ENCODE results near the gene BICD2. TPM values are rescaled to one million over a fixed set of nuclear protein-coding genes. Genes with fewer than 3 reads are reported as not detected.

Gene BICD2
- total and polyA plus RNA-seq, 2 of the 13 experiments (the other 11 are each of a cell fraction or from before 2014, with no cell fraction given) = 5.1 to 17.4 TPM

DNA sequence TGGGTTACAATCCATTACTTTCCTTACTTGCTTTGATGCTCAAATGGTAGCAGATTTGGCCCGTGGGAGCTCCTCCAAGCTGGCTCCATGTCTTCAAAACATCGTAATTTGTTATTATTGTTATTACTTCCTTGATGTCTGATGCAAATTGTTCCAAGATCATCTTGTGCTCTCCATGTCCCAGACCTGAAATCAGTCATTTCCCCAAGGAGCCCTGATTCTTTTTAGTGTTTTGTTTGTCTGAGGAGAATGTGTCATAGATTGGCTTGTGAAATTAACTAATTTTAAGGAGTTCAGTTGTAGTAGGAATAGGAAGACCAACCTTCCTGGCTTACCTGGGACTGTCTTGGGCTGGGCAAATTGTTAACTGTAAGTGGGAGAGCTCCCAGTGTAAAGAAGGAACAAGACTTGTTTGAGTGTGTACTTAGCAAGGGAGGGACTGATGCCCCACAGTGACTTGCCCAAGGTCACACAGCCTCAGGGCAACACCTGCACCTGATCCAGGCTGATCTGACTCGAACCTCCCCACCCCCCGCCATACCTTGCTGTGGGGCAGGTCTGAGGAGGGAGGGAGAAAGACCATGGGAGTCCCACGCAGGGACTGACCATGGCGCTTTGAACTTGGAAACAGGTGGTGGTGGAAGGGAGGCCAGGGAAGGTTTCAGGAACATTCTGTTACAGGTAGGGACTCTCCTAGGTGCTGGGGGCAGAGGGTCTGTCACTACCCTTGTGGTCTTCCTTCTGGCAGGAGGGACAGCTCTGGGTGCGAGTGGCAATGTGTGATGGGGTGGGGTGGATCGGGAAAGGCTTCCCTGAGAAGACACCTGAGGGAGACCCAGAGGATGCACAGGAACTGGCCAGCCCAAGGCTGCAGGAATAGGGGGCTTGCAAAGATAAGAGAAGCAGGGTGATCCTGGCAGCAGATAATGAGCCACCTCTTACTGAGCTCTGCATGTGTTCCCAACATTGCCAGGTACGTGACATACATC is 2.7 kb upstream of the BICD2 start:
- Histone ChIP-seq H4K20me1 (ENCODE audit: insufficient read depth, low read length) (peaks cover 11% of the 10 kb centered on the region; the same call in 1 of the 2 replicates), H3K27ac (ENCODE audit: extremely low read length, insufficient read depth, low read length) (no peak overlapping the region), H3K79me2 (ENCODE audit: insufficient read depth, low read length) (peaks cover 21% of the 10 kb centered on the region), H3K27me3 (ENCODE audit: control insufficient read depth in 1 of 2, insufficient read depth in 2 of 2, low read length in 2 of 2) (peaks cover 0 to 3% of the 10 kb centered on the region in 2 experiments; a peak in 1 of 5 replicates), H3K4me2 (ENCODE audit: low read depth, low read length) (no peak overlapping the region), H3K9me3 (ENCODE audit: low read length) (no peaks in the 10 kb centered on the region), H3K36me3 (replicated peaks in 1 of 2; ENCODE audit: control insufficient read depth in 1 of 2, insufficient read depth in 2 of 2, low read length in 2 of 2) (no peaks in the 10 kb centered on the region), H3K4me3 (replicated peaks in 1 of 3; ENCODE audit: insufficient read depth in 1 of 3, low read depth in 2 of 3, low read length in 3 of 3) (no peak overlapping the region), H3K9ac (ENCODE audit: insufficient read depth, low read depth, low read length) (no peak overlapping the region), H3K4me1 (ENCODE audit: insufficient read depth, low read length) (peaks cover 46% of the 10 kb centered on the region), H2AFZ (ENCODE audit: low read length) (no peak overlapping the region)
- no peak for FAIRE-seq
- DNase-seq (ENCODE audit: low spot score) = no peak
- ATAC-seq = no peak
- 51% methylated on average over 5 of the region's 9 CpGs for WGBS (ENCODE audit: low lambda C conversion rate)
- CTCF ChIA-PET (ENCODE audit: low intra/inter-chr PET ratio, low total read pairs) = no interaction called here
- intact Hi-C loops (cut with micrococcal nuclease; ENCODE audit: unreplicated experiment) (no loop called here), in situ Hi-C loops (cut with HindIII; ENCODE audit: extremely low pct_ligation_motif_present, low pct_unique_long_range_greater_than_20kb) (no loop called here)
- POLR2A ChIA-PET = no interaction called here
- BruUV-seq (replicated peaks) = no TSS peak
- TF ChIP-seq, protein P1, sequence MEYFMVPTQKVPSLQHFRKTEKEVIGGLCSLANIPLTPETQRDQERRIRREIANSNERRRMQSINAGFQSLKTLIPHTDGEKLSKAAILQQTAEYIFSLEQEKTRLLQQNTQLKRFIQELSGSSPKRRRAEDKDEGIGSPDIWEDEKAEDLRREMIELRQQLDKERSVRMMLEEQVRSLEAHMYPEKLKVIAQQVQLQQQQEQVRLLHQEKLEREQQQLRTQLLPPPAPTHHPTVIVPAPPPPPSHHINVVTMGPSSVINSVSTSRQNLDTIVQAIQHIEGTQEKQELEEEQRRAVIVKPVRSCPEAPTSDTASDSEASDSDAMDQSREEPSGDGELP (IDR thresholded peaks at IDR 0.05; ENCODE audit: borderline replicate concordance, low read depth) = no peak
- TF ChIP-seq, protein P2, sequence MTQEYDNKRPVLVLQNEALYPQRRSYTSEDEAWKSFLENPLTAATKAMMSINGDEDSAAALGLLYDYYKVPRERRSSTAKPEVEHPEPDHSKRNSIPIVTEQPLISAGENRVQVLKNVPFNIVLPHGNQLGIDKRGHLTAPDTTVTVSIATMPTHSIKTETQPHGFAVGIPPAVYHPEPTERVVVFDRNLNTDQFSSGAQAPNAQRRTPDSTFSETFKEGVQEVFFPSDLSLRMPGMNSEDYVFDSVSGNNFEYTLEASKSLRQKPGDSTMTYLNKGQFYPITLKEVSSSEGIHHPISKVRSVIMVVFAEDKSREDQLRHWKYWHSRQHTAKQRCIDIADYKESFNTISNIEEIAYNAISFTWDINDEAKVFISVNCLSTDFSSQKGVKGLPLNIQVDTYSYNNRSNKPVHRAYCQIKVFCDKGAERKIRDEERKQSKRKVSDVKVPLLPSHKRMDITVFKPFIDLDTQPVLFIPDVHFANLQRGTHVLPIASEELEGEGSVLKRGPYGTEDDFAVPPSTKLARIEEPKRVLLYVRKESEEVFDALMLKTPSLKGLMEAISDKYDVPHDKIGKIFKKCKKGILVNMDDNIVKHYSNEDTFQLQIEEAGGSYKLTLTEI (CRISPR knock-in tag; conservative IDR thresholded peaks at IDR 0.05) = no peak
- TF ChIP-seq, protein P3, sequence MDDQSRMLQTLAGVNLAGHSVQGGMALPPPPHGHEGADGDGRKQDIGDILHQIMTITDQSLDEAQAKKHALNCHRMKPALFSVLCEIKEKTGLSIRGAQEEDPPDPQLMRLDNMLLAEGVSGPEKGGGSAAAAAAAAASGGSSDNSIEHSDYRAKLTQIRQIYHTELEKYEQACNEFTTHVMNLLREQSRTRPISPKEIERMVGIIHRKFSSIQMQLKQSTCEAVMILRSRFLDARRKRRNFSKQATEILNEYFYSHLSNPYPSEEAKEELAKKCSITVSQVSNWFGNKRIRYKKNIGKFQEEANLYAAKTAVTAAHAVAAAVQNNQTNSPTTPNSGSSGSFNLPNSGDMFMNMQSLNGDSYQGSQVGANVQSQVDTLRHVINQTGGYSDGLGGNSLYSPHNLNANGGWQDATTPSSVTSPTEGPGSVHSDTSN (CRISPR knock-in tag; IDR thresholded peaks at IDR 0.05; ENCODE audit: borderline replicate concordance) = no peak
- TF ChIP-seq, protein P4, sequence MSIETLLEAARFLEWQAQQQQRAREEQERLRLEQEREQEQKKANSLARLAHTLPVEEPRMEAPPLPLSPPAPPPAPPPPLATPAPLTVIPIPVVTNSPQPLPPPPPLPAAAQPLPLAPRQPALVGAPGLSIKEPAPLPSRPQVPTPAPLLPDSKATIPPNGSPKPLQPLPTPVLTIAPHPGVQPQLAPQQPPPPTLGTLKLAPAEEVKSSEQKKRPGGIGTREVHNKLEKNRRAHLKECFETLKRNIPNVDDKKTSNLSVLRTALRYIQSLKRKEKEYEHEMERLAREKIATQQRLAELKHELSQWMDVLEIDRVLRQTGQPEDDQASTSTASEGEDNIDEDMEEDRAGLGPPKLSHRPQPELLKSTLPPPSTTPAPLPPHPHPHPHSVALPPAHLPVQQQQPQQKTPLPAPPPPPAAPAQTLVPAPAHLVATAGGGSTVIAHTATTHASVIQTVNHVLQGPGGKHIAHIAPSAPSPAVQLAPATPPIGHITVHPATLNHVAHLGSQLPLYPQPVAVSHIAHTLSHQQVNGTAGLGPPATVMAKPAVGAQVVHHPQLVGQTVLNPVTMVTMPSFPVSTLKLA (IDR thresholded peaks at IDR 0.05) = no peak
- TF ChIP-seq, protein P5, sequence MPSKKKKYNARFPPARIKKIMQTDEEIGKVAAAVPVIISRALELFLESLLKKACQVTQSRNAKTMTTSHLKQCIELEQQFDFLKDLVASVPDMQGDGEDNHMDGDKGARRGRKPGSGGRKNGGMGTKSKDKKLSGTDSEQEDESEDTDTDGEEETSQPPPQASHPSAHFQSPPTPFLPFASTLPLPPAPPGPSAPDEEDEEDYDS (CRISPR knock-in tag; IDR thresholded peaks at IDR 0.05) = no peak
- TF ChIP-seq, protein P6, sequence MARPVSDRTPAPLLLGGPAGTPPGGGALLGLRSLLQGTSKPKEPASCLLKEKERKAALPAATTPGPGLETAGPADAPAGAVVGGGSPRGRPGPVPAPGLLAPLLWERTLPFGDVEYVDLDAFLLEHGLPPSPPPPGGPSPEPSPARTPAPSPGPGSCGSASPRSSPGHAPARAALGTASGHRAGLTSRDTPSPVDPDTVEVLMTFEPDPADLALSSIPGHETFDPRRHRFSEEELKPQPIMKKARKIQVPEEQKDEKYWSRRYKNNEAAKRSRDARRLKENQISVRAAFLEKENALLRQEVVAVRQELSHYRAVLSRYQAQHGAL (CRISPR knock-in tag; IDR thresholded peaks at IDR 0.05; ENCODE audit: not compliant biosample characterization) = no peak
- TF ChIP-seq TARDBP (CRISPR knock-in tag; IDR thresholded peaks at IDR 0.05) (no peak), MEF2D (CRISPR knock-in tag; IDR thresholded peaks at IDR 0.05) (no peak), ZNF558 (CRISPR knock-in tag; IDR thresholded peaks at IDR 0.05; ENCODE audit: borderline replicate concordance) (no peak)
- TF ChIP-seq, protein P7, sequence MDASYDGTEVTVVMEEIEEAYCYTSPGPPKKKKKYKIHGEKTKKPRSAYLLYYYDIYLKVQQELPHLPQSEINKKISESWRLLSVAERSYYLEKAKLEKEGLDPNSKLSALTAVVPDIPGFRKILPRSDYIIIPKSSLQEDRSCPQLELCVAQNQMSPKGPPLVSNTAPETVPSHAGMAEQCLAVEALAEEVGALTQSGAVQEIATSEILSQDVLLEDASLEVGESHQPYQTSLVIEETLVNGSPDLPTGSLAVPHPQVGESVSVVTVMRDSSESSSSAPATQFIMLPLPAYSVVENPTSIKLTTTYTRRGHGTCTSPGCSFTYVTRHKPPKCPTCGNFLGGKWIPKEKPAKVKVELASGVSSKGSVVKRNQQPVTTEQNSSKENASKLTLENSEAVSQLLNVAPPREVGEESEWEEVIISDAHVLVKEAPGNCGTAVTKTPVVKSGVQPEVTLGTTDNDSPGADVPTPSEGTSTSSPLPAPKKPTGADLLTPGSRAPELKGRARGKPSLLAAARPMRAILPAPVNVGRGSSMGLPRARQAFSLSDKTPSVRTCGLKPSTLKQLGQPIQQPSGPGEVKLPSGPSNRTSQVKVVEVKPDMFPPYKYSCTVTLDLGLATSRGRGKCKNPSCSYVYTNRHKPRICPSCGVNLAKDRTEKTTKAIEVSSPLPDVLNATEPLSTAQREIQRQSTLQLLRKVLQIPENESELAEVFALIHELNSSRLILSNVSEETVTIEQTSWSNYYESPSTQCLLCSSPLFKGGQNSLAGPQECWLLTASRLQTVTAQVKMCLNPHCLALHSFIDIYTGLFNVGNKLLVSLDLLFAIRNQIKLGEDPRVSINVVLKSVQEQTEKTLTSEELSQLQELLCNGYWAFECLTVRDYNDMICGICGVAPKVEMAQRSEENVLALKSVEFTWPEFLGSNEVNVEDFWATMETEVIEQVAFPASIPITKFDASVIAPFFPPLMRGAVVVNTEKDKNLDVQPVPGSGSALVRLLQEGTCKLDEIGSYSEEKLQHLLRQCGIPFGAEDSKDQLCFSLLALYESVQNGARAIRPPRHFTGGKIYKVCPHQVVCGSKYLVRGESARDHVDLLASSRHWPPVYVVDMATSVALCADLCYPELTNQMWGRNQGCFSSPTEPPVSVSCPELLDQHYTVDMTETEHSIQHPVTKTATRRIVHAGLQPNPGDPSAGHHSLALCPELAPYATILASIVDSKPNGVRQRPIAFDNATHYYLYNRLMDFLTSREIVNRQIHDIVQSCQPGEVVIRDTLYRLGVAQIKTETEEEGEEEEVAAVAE (CRISPR knock-in tag; IDR thresholded peaks at IDR 0.05; ENCODE audit: borderline replicate concordance) = no peak

Data from HepG2 (cell line).